ENCODE data around the gene MS4A6A. TPM values are rescaled to one million over a fixed set of nuclear protein-coding genes. Genes with fewer than 3 reads are reported as not detected.

The MS4A6A gene
- polyA plus RNA-seq, 1 experiment: not detected

DNA sequence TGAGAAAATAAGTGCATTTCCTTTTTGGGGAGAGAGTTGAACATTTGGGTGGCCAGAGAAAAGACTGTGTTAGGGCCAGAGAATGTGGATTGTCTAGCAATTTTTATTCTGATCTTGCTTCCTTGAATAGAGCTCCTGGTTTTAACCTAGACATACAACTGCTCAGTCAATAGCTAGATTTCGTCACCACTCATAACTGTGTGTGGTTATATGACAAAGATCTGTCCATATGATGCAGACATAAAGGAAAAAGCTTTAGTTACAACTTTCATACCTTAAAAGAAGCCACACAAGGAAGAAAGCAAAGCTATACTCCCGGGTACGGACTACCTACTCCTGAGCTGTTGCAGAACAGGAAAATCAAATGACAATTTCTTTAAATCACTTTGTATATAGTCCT, 37.2 kb downstream of the MS4A6A start:
- TF ChIP-seq, protein P1, sequence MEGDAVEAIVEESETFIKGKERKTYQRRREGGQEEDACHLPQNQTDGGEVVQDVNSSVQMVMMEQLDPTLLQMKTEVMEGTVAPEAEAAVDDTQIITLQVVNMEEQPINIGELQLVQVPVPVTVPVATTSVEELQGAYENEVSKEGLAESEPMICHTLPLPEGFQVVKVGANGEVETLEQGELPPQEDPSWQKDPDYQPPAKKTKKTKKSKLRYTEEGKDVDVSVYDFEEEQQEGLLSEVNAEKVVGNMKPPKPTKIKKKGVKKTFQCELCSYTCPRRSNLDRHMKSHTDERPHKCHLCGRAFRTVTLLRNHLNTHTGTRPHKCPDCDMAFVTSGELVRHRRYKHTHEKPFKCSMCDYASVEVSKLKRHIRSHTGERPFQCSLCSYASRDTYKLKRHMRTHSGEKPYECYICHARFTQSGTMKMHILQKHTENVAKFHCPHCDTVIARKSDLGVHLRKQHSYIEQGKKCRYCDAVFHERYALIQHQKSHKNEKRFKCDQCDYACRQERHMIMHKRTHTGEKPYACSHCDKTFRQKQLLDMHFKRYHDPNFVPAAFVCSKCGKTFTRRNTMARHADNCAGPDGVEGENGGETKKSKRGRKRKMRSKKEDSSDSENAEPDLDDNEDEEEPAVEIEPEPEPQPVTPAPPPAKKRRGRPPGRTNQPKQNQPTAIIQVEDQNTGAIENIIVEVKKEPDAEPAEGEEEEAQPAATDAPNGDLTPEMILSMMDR (IDR thresholded peaks at IDR 0.05; ENCODE audit: insufficient read depth, low read depth, low read length): no peak
- H3K4me3 ChIP-seq (ENCODE audit: low read depth, low read length): no peak overlapping the region
- ChIA-PET CTCF (interaction anchor here (0.6 kb wide), 1 partner anchor 889 kb away, joined by 3 read pairs; no protein-coding TSS in a partner anchor), POLR2A (interaction anchor here (0.6 kb wide), 1 partner anchor 244 kb away, joined by 5 read pairs; no protein-coding TSS in a partner anchor)
- no peak for DNase-seq (ENCODE audit: low read depth)
- H3K27me3 ChIP-seq (ENCODE audit: control insufficient read depth, insufficient read depth, low read length): no peaks in the 10 kb centered on the region
- H3K36me3 ChIP-seq (ENCODE audit: control insufficient read depth, insufficient read depth, low read length): no peaks in the 10 kb centered on the region

DNA sequence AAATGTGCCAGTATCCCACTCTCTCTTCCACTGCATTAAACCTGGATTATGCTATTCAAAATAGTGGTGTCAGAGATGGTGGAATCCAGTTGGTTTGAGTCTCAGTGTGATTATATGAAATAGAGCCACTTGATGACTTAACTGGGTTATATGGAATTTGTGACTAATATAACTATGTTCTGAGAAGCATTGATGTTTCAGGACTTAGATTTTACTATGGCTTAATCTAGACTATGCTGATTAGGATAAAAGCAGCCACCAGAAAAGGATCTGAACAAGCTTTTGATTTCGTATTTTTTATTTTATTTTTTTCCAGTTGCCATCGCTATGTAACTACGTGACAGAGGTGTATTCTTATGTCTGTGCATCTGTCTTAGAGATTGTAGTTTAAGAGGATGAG, 39.1 kb downstream of the MS4A6A start:
- ChIA-PET POLR2A (no interaction called here), CTCF (no interaction called here)
- Histone ChIP-seq H3K36me3 (ENCODE audit: control insufficient read depth, insufficient read depth, low read length) (no peaks in the 10 kb centered on the region), H3K27me3 (ENCODE audit: control insufficient read depth, insufficient read depth, low read length) (no peaks in the 10 kb centered on the region), H3K4me3 (ENCODE audit: low read depth, low read length) (no peak overlapping the region)
- TF ChIP-seq, protein P1 (IDR thresholded peaks at IDR 0.05; ENCODE audit: insufficient read depth, low read depth, low read length): no peak
- DNase-seq (ENCODE audit: low read depth): no peak

DNA sequence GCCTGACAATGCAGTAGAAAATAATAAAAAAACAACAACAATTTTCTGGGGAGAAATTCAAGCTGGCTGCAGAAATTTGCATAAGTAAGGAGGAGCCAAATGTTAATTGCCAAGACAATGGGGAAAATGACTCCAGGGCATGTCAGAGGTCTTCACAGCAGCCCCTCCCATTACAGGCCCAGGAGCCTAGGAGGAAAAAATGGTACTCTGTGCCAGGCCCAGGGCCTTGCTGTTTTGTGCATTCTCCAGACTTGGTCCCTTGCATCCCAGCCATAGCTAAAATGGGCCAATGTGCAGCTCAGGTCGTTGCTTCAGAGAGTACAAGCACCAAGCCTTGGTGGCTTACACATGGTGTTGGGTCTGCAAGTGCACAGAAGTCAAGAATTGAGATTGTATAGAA, 49.0 kb downstream of the MS4A6A start:
- TF ChIP-seq, protein P1 (IDR thresholded peaks at IDR 0.05; ENCODE audit: insufficient read depth, low read depth, low read length): no peak
- DNase-seq (ENCODE audit: low read depth): no peak
- ChIA-PET POLR2A (no interaction called here), CTCF (no interaction called here)
- Histone ChIP-seq H3K36me3 (ENCODE audit: control insufficient read depth, insufficient read depth, low read length) (no peaks in the 10 kb centered on the region), H3K27me3 (ENCODE audit: control insufficient read depth, insufficient read depth, low read length) (no peaks in the 10 kb centered on the region), H3K4me3 (ENCODE audit: low read depth, low read length) (no peak overlapping the region)

DNA sequence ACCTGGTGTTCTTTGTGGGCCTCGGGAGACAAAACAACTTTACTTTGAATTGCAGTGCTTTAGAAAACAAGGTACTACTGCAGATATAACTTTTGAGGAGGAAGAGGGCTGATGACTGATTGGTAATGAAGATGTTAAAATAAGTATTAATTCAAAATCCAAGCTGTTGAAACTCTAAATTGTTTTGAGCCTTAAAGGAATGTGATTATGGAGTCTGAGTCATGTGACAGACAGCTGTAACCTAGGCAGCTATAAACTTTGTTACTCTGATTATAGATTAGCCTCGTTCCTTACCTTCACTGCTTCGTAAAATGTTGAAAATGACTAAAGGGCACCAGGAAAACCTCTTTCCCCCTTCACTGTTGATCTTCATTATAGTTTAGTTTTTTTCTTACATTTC, 51.0 kb downstream of the MS4A6A start:
- ChIA-PET CTCF (no interaction called here), POLR2A (no interaction called here)
- Histone ChIP-seq H3K27me3 (ENCODE audit: control insufficient read depth, insufficient read depth, low read length) (no peaks in the 10 kb centered on the region), H3K36me3 (ENCODE audit: control insufficient read depth, insufficient read depth, low read length) (no peaks in the 10 kb centered on the region), H3K4me3 (ENCODE audit: low read depth, low read length) (no peak overlapping the region)
- TF ChIP-seq, protein P1 (IDR thresholded peaks at IDR 0.05; ENCODE audit: insufficient read depth, low read depth, low read length): no peak
- DNase-seq (ENCODE audit: low read depth): no peak

DNA sequence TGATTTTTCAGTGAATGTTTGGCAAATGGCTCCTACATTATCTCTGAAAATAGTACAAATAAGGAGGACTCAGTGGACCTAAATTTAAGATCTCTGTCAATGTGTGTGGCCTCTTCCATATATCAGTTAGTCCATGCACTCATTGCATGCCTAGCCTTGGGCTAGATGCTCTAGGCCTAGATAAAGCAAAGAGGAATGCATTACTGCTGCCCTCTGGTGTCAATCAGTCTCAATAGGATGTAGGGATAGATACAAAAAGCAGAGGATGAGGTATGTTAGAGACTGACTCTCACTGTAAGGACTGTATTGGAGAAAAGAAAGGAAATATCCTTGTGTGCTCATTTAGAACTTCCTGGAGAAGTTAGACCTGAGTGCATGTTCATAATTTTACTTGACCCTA, 52.4 kb downstream of the MS4A6A start:
- H3K36me3 ChIP-seq (ENCODE audit: control insufficient read depth, insufficient read depth, low read length): no peaks in the 10 kb centered on the region
- no peaks in the 10 kb centered on the region for H3K27me3 ChIP-seq (ENCODE audit: control insufficient read depth, insufficient read depth, low read length)
- no peak for DNase-seq (ENCODE audit: low read depth)
- POLR2A ChIA-PET: no interaction called here
- TF ChIP-seq, protein P1 (IDR thresholded peaks at IDR 0.05; ENCODE audit: insufficient read depth, low read depth, low read length): no peak
- H3K4me3 ChIP-seq (ENCODE audit: low read depth, low read length): no peak overlapping the region
- CTCF ChIA-PET: no interaction called here
